HepG2 (cell line): ENCODE measurements around the gene TAS2R4. TPM values are rescaled to one million over a fixed set of nuclear protein-coding genes. Genes with fewer than 3 reads are reported as not detected.

Experiments
- ATAC-seq: fragments of 200-7000 bp; cut with Tn5 transposase; 3 replicates; pipeline ENCODE4 v1.9.1; 2020; ENCODE audit warnings: mild to moderate bottlenecking, moderate library complexity
- BruUV-seq: library from RNA; stranded (reverse); fragments of 400-500 nt; replicated peaks from 2 replicates; lab custom pipeline; 2021; lab: Mats Ljungman, UMichigan
- CTCF ChIA-PET: fragments of 300-600 bp; formaldehyde crosslinking; extraction: SDS; loops from one replicate; lab custom pipeline; 2021; ENCODE audit warnings: low total read pairs, inconsistent platforms, low intra/inter-chr PET ratio; lab: Yijun Ruan, JAX
- POLR2A ChIA-PET: fragments of 350-600 bp; sonication (Branson Sonifier 250); formaldehyde crosslinking; loops from one replicate; lab custom pipeline; 2020; ENCODE audit warnings: antibody characterized with exemption, inconsistent platforms; lab: Yijun Ruan, JAX
- DNase-seq: peaks from one replicate; pipeline ENCODE4 v3.0.0-alpha.2; 2015; ENCODE audit warnings: low spot score
- FAIRE-seq: peaks from 3 replicates; lab custom pipeline; 2011; peaks lifted over from hg19 to GRCh38; lab: Jason Lieb, UNC
- H2AFZ ChIP-seq: one replicate; pipeline ENCODE4 v1.6.1; 2011; ENCODE audit warnings: low read length, inconsistent platforms
- H3K27ac ChIP-seq: fragments of 300-600 bp; 3 replicates; pipeline ENCODE4 v1.8.0; 2011; ENCODE audit warnings: mixed run types, mild to moderate bottlenecking, mixed read lengths, low read length, inconsistent platforms; ENCODE audit not compliant: insufficient read depth; ENCODE audit errors: extremely low read length
- H3K27me3 ChIP-seq, 2 experiments: fragments of 200-600 bp in 1 of 2; 2 replicates in 1 of 2; 3 replicates in 1 of 2; pipeline versions ENCODE4 v1.6.0 to v1.8.0; 2011; ENCODE audit warnings: low read length in 2 of 2, mild to moderate bottlenecking in 2 of 2, moderate library complexity in 2 of 2, inconsistent platforms in 1 of 2; ENCODE audit not compliant: insufficient read depth in 2 of 2, control insufficient read depth in 1 of 2
- H3K36me3 ChIP-seq, 2 experiments: fragments of 200-600 bp in 1 of 2; replicated peaks in 1 of 2; 2 replicates in 1 of 2; 3 replicates in 1 of 2; pipeline versions ENCODE4 v1.5.1 to v1.8.0; 2011; ENCODE audit warnings: low read length in 2 of 2, inconsistent platforms in 1 of 2; ENCODE audit not compliant: insufficient read depth in 2 of 2, control insufficient read depth in 1 of 2
- H3K4me1 ChIP-seq: 2 replicates; pipeline ENCODE4 v1.5.1; 2012; ENCODE audit warnings: low read length, inconsistent platforms; ENCODE audit not compliant: insufficient read depth
- H3K4me2 ChIP-seq: 2 replicates; pipeline ENCODE4 v1.6.0; 2011; ENCODE audit warnings: low read depth, low read length, inconsistent platforms
- H3K4me3 ChIP-seq, 3 experiments: fragments of 200-600 bp in 1 of 3; sonication (generic), shearing (Covaris generic) in 1 of 3; replicated peaks in 1 of 3; 2 replicates each; pipeline ENCODE4 v1.5.1; 2011 to 2016; ENCODE audit warnings: low read length in 3 of 3, inconsistent platforms in 2 of 3, low read depth in 2 of 3, mild to moderate bottlenecking in 2 of 3, control low read depth in 1 of 3, mixed read lengths in 1 of 3; ENCODE audit not compliant: insufficient read depth in 1 of 3
- H3K79me2 ChIP-seq: one replicate; pipeline ENCODE4 v1.6.1; 2011; ENCODE audit warnings: low read length, inconsistent platforms; ENCODE audit not compliant: insufficient read depth
- H3K9ac ChIP-seq: 2 replicates; pipeline ENCODE4 v1.6.0; 2011; ENCODE audit warnings: mild to moderate bottlenecking, low read depth, low read length, inconsistent platforms; ENCODE audit not compliant: insufficient read depth
- H3K9me3 ChIP-seq: 2 replicates; pipeline ENCODE4 v1.5.1; 2012; ENCODE audit warnings: mild to moderate bottlenecking, low read length
- H4K20me1 ChIP-seq: 2 replicates; pipeline ENCODE4 v1.6.0; 2011; ENCODE audit warnings: inconsistent platforms, mild to moderate bottlenecking, low read length, moderate library complexity; ENCODE audit not compliant: insufficient read depth
- ATAD3A ChIP-seq: sonication (generic); formaldehyde crosslinking; IDR thresholded peaks from 2 replicates; pipeline ENCODE4 v1.4.0; 2020; ENCODE audit warnings: missing genetic modification reagents
- ATM ChIP-seq: fragments of 450-650 bp; IDR thresholded peaks from 2 replicates; pipeline ENCODE4 v1.7.1; 2017; ENCODE audit warnings: mild to moderate bottlenecking, borderline replicate concordance
- CC2D1A ChIP-seq: sonication (generic); formaldehyde crosslinking; IDR thresholded peaks from 2 replicates; pipeline ENCODE4 v1.8.1; 2023; ENCODE audit warnings: mild to moderate bottlenecking, missing genetic modification reagents
- HES4 ChIP-seq: sonication (generic); formaldehyde crosslinking; IDR thresholded peaks from 2 replicates; pipeline ENCODE4 v1.9.0; 2021; ENCODE audit warnings: mild to moderate bottlenecking, missing genetic modification reagents, borderline replicate concordance
- KDM5A ChIP-seq: fragments of 200-600 bp; sonication (generic); IDR thresholded peaks from 2 replicates; pipeline ENCODE4 v1.7.0; 2018; ENCODE audit warnings: antibody characterized with exemption, mild to moderate bottlenecking, low read length, borderline replicate concordance
- MEIS1 ChIP-seq: sonication (generic); formaldehyde crosslinking; IDR thresholded peaks from 2 replicates; pipeline ENCODE4 v1.9.0; 2021; ENCODE audit warnings: mild to moderate bottlenecking, missing genetic modification reagents, moderate library complexity, borderline replicate concordance
- MLLT10 ChIP-seq: sonication (generic); formaldehyde crosslinking; IDR thresholded peaks from 2 replicates; pipeline ENCODE4 v1.4.0; 2020; ENCODE audit warnings: missing genetic modification reagents
- ZBTB7B ChIP-seq: sonication (generic); formaldehyde crosslinking; IDR thresholded peaks from 2 replicates; pipeline ENCODE4 v1.4.0; 2020; ENCODE audit warnings: missing genetic modification reagents
- ZNF746 ChIP-seq: sonication (generic); formaldehyde crosslinking; IDR thresholded peaks from 2 replicates; pipeline ENCODE4 v1.8.0; 2022; ENCODE audit warnings: mild to moderate bottlenecking, missing genetic modification reagents
- ZSCAN22 ChIP-seq: sonication (generic); formaldehyde crosslinking; IDR thresholded peaks from 2 replicates; pipeline ENCODE4 v1.4.0; 2020; ENCODE audit warnings: mild to moderate bottlenecking, missing genetic modification reagents
- WGBS: methylation state at CpG from one replicate; pipeline ENCODE4 v1.1.6; 2017; ENCODE audit warnings: low lambda C conversion rate; 5-methylcytosine and 5-hydroxymethylcytosine counted together
- in situ Hi-C: cut with HindIII; loops from 2 replicates; pipeline ENCODE4 v1.10.0; 2017; ENCODE audit warnings: low pct_unique_long_range_greater_than_20kb; ENCODE audit not compliant: extremely low pct_ligation_motif_present
- intact Hi-C: fragments of 100-400 bp; cut with micrococcal nuclease; formaldehyde crosslinking; loops from one replicate; pipeline ENCODE4 v1.10.0; 2022; ENCODE audit not compliant: unreplicated experiment
- polyA plus RNA-seq, 8 experiments: library from polyadenylated mRNA; depleted of rRNA in 3 of 8; stranded (reverse) in 7 of 8; unstranded in 1 of 8; fragments of >200 nt; fragmentation: Illumina TruSeq in 4 of 8; extraction: Trizol in 4 of 8; gene quantifications; 2 replicates each; pipeline versions ENCODE4 v1.2.1 to v1.2.3, GENCODE V29; 2011 to 2016; ENCODE audit warnings: low read depth in 4 of 8, missing spikeins in 1 of 8, mixed read lengths in 1 of 8; ENCODE audit not compliant: insufficient read depth in 1 of 8
- total RNA-seq, 5 experiments: library from RNA; depleted of rRNA; stranded (reverse); fragments of >200 nt; fragmentation: Illumina TruSeq; extraction: Trizol; gene quantifications; 2 replicates each; pipeline ENCODE4 v1.2.3, GENCODE V29; 2016; ENCODE audit warnings: low read depth in 1 of 5
- TF ChIP-seq, protein P1 (sequence below): sonication (generic); formaldehyde crosslinking; IDR thresholded peaks from 2 replicates; pipeline ENCODE4 v1.5.0; 2020; ENCODE audit warnings: missing genetic modification reagents
- TF ChIP-seq, protein P2 (sequence below): sonication (generic); formaldehyde crosslinking; IDR thresholded peaks from one replicate; pipeline ENCODE4 v1.5.1; 2020; ENCODE audit warnings: mild to moderate bottlenecking, missing genetic modification reagents; ENCODE audit errors: not compliant biosample characterization
- TF ChIP-seq, protein P3 (sequence below): sonication (generic); formaldehyde crosslinking; IDR thresholded peaks from 2 replicates; pipeline ENCODE4 v1.4.0; 2020; ENCODE audit warnings: mild to moderate bottlenecking, low read depth, missing genetic modification reagents

TAS2R4 gene
- total and polyA plus RNA-seq, 2 of the 13 experiments (the other 11 are each of a cell fraction or from before 2014, with no cell fraction given), result 0.71 to 0.80 TPM

DNA sequence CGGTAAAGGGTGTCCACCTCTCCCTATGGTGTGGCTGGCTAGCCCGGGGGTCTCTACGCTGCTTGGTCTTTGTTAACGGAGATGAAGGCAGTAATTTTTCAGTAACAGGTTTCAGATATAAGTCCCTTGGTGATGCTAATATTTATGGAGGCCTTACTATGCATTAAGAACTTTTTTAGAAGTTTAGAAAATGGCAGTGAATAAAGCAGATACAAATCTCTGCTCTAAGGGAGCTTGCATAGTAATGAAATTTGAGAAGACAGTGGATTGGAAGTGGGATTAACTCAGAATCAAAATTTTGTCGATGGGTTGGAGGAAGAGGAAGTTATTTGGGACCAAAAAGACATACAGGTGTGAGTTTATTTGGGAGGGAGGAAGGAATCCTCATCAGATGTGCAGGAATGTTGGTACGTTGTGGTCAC is 37.9 kb upstream of the TAS2R4 start:
- no peaks in the 10 kb centered on the region for H4K20me1 ChIP-seq
- H3K79me2 ChIP-seq, result peaks cover 32% of the 10 kb centered on the region
- CTCF ChIA-PET, result interaction anchor here (2.5 kb wide), 1 partner anchor 84 kb away, joined by 16 read pairs; no protein-coding TSS in a partner anchor
- peak overlapping the region; percentile 61 for H2AFZ ChIP-seq
- H3K36me3 ChIP-seq, result peaks cover 10 to 31% of the 10 kb centered on the region in 2 experiments
- TSS peak; percentile 80 for BruUV-seq
- no peaks in the 10 kb centered on the region for H3K9me3 ChIP-seq
- in situ Hi-C loops (loop anchor here (10.0 kb wide), 1 partner anchor 84 kb away; no protein-coding TSS in a partner anchor), intact Hi-C loops (loop anchor here (1.0 to 2.0 kb wide), 3 partner anchors 42 to 187 kb away; partner anchors contain the start of gene AGK)
- H3K27me3 ChIP-seq, result no peaks in the 10 kb centered on the region; a peak in 1 of 5 replicates
- H3K9ac ChIP-seq, result peak overlapping the region; percentile 82
- H3K4me1 ChIP-seq, result peaks cover 29% of the 10 kb centered on the region
- peak overlapping the region; percentile 81 for H3K27ac ChIP-seq
- WGBS, result 0% methylated on average over 6 of the region's 6 CpGs
- POLR2A ChIA-PET, result interaction anchor here (0.8 to 2.1 kb wide), 6 partner anchors 23 to 724 kb away, joined by 3 to 18 read pairs (median 6); partner anchors contain the start of genes AGK, DENND11 and MRPS33
- H3K4me2 ChIP-seq, result peak overlapping the region; percentile 85
- FAIRE-seq (no peak), ATAC-seq (peak; percentile 82), DNase-seq (no peak)
- peak overlapping the region; percentile 84 to 93 (median 85) for H3K4me3 ChIP-seq
- TF ChIP-seq, protein P1, sequence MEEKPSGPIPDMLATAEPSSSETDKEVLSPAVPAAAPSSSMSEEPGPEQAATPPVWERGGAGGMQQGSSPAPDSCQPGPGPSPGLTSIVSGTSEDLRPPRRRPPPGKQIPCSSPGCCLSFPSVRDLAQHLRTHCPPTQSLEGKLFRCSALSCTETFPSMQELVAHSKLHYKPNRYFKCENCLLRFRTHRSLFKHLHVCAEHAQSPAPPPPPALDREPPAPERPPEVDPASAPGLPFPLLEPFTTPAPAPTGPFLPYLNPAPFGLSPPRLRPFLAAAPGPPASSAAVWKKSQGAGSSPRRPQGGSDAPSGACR (CRISPR knock-in tag), result no peak
- TF ChIP-seq ATM (no peak), HES4 (CRISPR knock-in tag) (no peak), MLLT10 (CRISPR knock-in tag) (no peak), ZBTB7B (CRISPR knock-in tag) (0 out of 2 replicates have a peak, but pooled peaks have one; percentile 3), KDM5A (peak; percentile 52), ZNF746 (CRISPR knock-in tag) (peak; percentile 19; the same call in 1 of the 2 replicates), MEIS1 (CRISPR knock-in tag) (peak; percentile 2; the same call in 1 of the 2 replicates), ZSCAN22 (CRISPR knock-in tag) (no peak), CC2D1A (no peak), ATAD3A (CRISPR knock-in tag) (no peak)
- TF ChIP-seq, protein P2, sequence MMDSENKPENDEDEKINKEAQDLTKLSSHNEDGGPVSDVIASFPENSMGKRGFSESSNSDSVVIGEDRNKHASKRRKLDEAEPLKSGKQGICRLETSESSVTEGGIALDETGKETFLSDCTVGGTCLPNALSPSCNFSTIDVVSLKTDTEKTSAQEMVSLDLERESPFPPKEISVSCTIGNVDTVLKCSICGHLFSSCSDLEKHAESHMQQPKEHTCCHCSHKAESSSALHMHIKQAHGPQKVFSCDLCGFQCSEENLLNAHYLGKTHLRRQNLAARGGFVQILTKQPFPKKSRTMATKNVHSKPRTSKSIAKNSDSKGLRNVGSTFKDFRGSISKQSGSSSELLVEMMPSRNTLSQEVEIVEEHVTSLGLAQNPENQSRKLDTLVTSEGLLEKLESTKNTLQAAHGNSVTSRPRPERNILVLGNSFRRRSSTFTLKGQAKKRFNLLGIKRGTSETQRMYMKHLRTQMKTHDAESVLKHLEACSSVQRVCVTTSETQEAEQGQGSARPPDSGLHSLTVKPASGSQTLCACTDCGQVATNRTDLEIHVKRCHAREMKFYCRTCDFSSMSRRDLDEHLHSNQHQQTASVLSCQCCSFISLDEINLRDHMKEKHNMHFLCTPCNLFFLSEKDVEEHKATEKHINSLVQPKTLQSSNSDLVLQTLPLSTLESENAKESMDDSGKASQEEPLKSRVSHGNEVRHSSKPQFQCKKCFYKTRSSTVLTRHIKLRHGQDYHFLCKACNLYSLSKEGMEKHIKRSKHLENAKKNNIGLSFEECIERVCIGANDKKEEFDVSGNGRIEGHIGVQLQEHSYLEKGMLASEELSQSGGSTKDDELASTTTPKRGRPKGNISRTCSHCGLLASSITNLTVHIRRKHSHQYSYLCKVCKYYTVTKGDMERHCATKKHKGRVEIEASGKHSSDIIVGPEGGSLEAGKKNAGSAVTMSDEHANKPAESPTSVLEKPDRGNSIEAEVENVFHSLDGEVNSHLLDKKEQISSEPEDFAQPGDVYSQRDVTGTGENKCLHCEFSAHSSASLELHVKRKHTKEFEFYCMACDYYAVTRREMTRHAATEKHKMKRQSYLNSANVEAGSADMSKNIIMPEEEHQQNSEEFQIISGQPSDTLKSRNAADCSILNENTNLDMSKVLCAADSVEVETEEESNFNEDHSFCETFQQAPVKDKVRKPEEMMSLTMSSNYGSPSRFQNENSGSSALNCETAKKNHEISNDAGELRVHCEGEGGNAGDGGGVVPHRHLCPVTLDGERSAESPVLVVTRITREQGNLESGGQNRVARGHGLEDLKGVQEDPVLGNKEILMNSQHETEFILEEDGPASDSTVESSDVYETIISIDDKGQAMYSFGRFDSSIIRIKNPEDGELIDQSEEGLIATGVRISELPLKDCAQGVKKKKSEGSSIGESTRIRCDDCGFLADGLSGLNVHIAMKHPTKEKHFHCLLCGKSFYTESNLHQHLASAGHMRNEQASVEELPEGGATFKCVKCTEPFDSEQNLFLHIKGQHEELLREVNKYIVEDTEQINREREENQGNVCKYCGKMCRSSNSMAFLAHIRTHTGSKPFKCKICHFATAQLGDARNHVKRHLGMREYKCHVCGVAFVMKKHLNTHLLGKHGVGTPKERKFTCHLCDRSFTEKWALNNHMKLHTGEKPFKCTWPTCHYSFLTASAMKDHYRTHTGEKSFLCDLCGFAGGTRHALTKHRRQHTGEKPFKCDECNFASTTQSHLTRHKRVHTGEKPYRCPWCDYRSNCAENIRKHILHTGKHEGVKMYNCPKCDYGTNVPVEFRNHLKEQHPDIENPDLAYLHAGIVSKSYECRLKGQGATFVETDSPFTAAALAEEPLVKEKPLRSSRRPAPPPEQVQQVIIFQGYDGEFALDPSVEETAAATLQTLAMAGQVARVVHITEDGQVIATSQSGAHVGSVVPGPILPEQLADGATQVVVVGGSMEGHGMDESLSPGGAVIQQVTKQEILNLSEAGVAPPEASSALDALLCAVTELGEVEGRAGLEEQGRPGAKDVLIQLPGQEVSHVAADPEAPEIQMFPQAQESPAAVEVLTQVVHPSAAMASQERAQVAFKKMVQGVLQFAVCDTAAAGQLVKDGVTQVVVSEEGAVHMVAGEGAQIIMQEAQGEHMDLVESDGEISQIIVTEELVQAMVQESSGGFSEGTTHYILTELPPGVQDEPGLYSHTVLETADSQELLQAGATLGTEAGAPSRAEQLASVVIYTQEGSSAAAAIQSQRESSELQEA, result peak; percentile 8
- TF ChIP-seq, protein P3, sequence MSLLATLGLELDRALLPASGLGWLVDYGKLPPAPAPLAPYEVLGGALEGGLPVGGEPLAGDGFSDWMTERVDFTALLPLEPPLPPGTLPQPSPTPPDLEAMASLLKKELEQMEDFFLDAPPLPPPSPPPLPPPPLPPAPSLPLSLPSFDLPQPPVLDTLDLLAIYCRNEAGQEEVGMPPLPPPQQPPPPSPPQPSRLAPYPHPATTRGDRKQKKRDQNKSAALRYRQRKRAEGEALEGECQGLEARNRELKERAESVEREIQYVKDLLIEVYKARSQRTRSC (CRISPR knock-in tag), result 0 out of 2 replicates have a peak, but pooled peaks have one; percentile 8
